GM19035 (cell line): ENCODE results near the gene C3orf22.
"Not testable (repeated sequence)": the region's sequence is repeated elsewhere in the genome, so short reads cannot be mapped to it uniquely, and the experiment has no call there.

Source experiments
- ATAC-seq: cut with Tn5 transposase; IDR thresholded peaks from one replicate; pipeline ENCODE4 v1.9.1; 2021; ENCODE audit not compliant: unreplicated experiment

Gene C3orf22

GRCh38 chr3:126558336-126559071 is at the start of gene C3orf22:
Gene C3orf22 (minus strand): TSS chr3:126558932. CDS start chr3:126553390, 5,542 bp downstream.
- ATAC-seq, result no peak

GRCh38 chr3:126607214-126607908 is 48.6 kb upstream of the C3orf22 start:
- ATAC-seq, result no peak

GRCh38 chr3:126606001-126606400 is 47.3 kb upstream of the C3orf22 start:
- ATAC-seq, result no peak

- no peak for ATAC-seq
Measured at GRCh38 chr3:126604691-126605090, 46.0 kb upstream of the C3orf22 start.

GRCh38 chr3:126599101-126599500 is 40.4 kb upstream of the C3orf22 start:
- no peak for ATAC-seq

- ATAC-seq, result not testable (repeated sequence)
Measured at GRCh38 chr3:126595479-126595878, 36.7 kb upstream of the C3orf22 start.

- not testable (repeated sequence) for ATAC-seq
Measured at GRCh38 chr3:126591515-126591914, 32.8 kb upstream of the C3orf22 start.

GRCh38 chr3:126582311-126582710 is 23.6 kb upstream of the C3orf22 start:
- no peak for ATAC-seq

GRCh38 chr3:126581569-126581968 is 22.8 kb upstream of the C3orf22 start:
- ATAC-seq, result no peak

- ATAC-seq, result no peak
Measured at GRCh38 chr3:126580746-126581145, 22.0 kb upstream of the C3orf22 start.

GRCh38 chr3:126578702-126579101 is 20.0 kb upstream of the C3orf22 start:
- ATAC-seq, result no peak

GRCh38 chr3:126577261-126577660 is 18.5 kb upstream of the C3orf22 start:
- no peak for ATAC-seq

- no peak for ATAC-seq
Measured at GRCh38 chr3:126573492-126574117, 14.9 kb upstream of the C3orf22 start.

GRCh38 chr3:126571078-126571477 is 12.3 kb upstream of the C3orf22 start:
- no peak for ATAC-seq

- no peak for ATAC-seq
Measured at GRCh38 chr3:126570103-126570541, 11.4 kb upstream of the C3orf22 start.

GRCh38 chr3:126569390-126569975 is 10.8 kb upstream of the C3orf22 start:
- no peak for ATAC-seq

- no peak for ATAC-seq
Measured at GRCh38 chr3:126568776-126569342, 10.1 kb upstream of the C3orf22 start.

- ATAC-seq, result no peak
Measured at GRCh38 chr3:126567696-126568438, 9.1 kb upstream of the C3orf22 start.

GRCh38 chr3:126562737-126563276 is 4.1 kb upstream of the C3orf22 start:
- no peak for ATAC-seq

- ATAC-seq, result no peak
Measured at GRCh38 chr3:126557761-126558160, 971 bp downstream of the C3orf22 start.
